Stimulated activated CD8-positive, alpha-beta memory T cell treated with anti-CD3 and anti-CD28 coated beads, Interleukin-15, amount 100 ng/mL, for 24 hours (primary cell): Measurements from ENCODE around the gene PEAK1.

Experiments
- DNase-seq: peaks from one replicate; pipeline ENCODE4 v3.0.0-alpha.2; 2020; ENCODE audit warnings: low read depth

The PEAK1 gene

DNA sequence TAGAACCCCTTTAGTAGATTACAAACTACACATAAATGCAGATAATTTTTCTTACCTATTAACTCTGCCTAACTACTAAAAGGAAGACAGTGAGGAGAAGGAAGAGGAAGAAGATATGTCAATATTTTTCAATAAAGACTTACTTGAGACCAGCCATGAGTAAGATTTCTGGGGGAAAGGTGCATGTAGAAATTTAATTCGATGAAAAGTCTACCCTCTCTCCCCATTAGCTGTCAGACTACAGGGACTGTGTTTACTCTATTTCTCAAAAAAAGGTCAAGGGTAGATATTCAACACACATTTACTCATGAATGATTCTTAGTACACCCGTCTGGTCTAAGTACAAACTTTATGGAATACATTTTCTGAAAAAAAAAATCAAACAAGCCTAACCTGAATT, 355.8 kb downstream of the PEAK1 start:
- DNase-seq, result no peak

DNA sequence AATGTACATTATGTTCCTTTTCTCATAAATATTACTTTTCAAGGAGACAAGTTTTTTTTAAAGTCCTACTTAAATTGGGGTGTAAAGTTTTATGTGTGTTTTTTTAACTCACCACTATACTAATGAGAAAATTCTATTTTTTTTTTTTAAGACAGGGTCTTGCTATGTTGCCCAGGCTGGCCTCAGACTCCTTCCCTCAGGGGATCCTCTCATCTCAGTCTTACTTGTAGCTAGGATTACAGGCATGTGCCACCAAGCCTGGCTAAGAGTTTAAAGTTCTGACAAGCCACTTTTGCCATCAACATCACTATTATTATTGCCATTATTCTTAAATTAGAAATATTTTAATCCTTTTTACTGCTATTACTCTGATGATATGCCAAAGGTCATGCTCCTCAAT, 356.7 kb downstream of the PEAK1 start:
- DNase-seq, result no peak

DNA sequence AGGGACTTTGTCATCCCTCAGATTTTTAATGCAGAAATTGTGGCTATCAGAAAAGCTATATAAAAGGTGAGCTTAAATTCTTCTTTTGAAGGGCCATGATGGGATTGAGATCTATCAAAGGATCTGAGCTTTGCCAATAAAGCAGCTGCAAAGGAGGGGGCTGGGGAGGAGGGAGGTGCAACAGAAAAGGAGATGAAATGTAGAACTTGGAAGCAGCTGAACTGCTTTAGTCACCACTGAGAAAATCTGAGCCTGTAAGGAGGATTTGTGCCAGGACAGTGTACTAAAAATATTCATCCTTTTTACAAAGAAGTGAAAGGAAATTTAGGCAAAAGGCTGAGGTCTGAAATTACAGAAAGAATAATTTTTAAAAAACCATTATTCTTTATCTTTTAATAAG, 359.4 kb downstream of the PEAK1 start:
- DNase-seq, result no peak

DNA sequence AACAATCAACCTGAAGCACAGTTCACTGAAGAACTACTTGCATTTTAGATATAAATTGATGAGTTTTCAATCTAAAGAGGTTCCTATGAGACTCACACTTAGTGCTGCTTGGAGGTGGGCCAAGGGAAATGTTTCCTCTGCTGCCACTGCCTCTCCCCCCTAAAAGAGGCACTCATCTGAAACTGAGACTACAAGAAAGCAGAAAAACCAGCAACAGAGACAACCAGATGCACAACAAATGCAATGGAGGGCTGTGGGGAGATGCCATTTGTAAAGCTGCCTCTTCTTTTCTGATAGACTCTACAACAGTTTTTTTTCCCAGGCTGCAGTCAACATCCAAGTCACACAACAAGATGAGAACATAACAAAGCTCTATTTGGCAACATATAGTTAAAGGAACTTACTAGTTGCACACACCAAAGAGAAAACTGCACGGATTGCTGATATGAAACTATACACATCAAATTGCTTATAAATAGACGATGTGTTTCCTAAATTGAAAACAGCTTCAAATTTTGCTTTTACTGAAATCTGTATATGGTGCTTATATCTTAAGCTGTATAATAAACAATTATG, 360.0 kb downstream of the PEAK1 start:
- DNase-seq, result no peak

DNA sequence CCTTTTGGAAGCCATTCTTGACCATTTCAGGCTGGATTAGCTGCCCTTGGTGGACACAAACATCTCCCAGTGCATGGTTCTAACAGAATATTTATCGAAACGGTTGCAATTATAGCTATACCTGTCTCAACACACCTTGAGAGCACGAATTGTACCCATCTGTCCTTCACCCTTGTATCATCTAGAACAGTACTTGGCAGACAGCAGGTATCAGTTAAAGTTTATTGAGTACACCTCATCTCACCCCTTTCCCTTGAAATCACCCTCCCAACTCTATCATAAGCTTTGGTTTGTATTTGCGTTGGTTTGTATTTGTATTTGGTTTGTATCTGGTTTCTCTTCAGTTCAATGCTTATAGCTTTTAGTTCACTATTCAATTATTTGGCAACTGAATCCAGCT, 361.4 kb downstream of the PEAK1 start:
- no peak for DNase-seq

DNA sequence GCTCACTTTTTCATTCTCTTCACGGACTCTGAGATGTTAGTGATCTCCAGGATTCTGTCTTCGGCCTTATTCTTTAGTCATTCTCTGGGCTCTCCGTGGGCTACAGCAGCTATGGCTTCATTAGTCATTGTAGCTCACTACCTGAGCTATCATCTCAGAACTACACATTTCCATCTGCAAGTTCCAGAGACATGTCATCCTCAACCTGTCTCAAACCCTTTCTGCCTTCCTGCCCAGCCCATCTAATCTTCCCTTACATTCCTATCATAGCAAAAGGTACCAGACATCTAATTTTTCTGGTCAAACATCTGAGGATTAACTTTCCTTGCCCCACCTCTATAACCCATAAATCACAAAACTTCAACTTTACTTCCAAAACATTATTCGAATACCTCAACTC, 362.2 kb downstream of the PEAK1 start:
- no peak for DNase-seq

DNA sequence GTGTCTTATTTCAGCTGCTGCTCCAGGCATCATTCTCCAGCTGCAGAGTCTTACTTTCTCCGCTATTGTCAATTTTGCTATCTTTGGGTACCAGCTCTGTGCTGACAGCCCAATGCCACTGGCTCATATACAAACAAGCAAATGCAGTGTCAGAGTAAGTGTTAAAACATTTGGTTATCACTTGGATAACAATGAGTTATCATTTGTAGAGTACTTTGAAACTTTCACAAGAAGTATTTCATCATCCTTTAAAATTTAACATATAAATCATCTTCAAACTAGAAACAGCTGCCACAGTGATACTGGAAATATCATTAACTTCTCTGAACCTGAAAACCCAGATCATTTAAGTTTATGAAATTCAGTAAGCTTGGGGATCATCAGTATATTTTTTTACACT, 362.8 kb downstream of the PEAK1 start:
- no peak for DNase-seq

DNA sequence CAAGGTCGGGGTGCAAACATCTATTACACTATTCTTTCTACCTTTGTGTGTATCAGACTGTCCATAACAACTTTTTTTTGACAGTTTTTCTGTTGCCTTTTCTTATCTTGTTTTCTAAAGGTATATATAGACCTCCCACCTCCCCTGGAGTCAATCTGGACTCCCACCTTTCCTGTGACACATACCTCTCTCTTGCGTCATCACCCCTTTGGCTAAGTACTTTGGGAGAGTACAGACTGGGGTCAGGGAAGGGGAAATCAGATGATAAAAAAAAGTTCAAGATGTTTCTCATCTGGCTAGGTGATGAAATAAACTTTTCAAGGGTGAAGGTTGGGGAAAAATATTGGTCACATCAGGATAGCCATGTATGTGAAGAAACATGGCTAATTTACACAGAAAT, 366.2 kb downstream of the PEAK1 start:
- no peak for DNase-seq

DNA sequence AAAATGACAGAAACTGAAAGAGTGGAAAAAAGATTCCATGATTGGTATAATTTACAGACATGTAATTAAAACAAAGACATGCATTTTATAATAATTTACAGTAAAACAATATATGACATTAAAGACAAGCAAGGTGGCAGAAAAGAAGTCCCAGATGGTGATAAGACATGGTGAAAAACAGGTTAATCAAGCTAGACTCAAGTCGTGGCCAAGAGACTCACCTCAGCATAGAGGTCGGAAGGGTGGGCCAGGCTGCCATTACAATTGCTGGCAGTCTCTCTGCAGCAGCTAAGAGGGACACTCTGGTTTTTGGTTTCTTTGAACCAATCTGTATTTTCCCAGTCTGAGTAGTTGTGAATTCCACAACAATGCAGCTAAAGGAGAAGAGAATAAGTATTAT, 367.3 kb downstream of the PEAK1 start:
- no peak for DNase-seq
